HepG2 (cell line): ENCODE data around the gene TUBA4A. TPM values are rescaled to one million over a fixed set of nuclear protein-coding genes. Genes with fewer than 3 reads are reported as not detected.

ENCODE experiments used
- EED ChIP-seq: sonication (generic); formaldehyde crosslinking; IDR thresholded peaks from 2 replicates; pipeline ENCODE4 v1.5.0; 2020; ENCODE audit warnings: mild to moderate bottlenecking, missing genetic modification reagents
- EP300 ChIP-seq, 3 experiments: sonication (generic) in 1 of 3; formaldehyde crosslinking in 1 of 3; IDR thresholded peaks; 2 replicates each; pipeline versions ENCODE4 v1.5.1 to v1.6.1; 2011 to 2020; ENCODE audit warnings: low read depth in 2 of 3, low read length in 2 of 3, borderline replicate concordance in 1 of 3, improper control_type of control experiment in 1 of 3, mild to moderate bottlenecking in 1 of 3, missing genetic modification reagents in 1 of 3, moderate library complexity in 1 of 3
- FOSL2 ChIP-seq: sonication (generic); formaldehyde crosslinking; IDR thresholded peaks from 2 replicates; pipeline ENCODE4 v1.4.0; 2020; ENCODE audit warnings: missing genetic modification reagents
- HBP1 ChIP-seq: IDR thresholded peaks from 2 replicates; pipeline ENCODE4 v1.6.1; 2016; ENCODE audit warnings: low read depth, control low read depth
- JDP2 ChIP-seq: sonication (generic); formaldehyde crosslinking; IDR thresholded peaks from 2 replicates; pipeline ENCODE4 v1.8.1; 2022; ENCODE audit warnings: missing genetic modification reagents, borderline replicate concordance
- NCOA2 ChIP-seq: sonication (generic); formaldehyde crosslinking; IDR thresholded peaks from 2 replicates; pipeline ENCODE4 v1.8.0; 2022; ENCODE audit warnings: inconsistent platforms
- RAD51 ChIP-seq: fragments of 450-650 bp; IDR thresholded peaks from 2 replicates; pipeline ENCODE4 v1.6.1; 2016; ENCODE audit warnings: borderline replicate concordance
- TAF1 ChIP-seq: sonication (generic); formaldehyde crosslinking; IDR thresholded peaks from 2 replicates; pipeline ENCODE4 v1.4.0; 2020; ENCODE audit warnings: missing genetic modification reagents
- TBL1XR1 ChIP-seq: fragments of 150-350 bp; IDR thresholded peaks from 2 replicates; pipeline ENCODE4 v1.6.1; 2014; ENCODE audit warnings: borderline replicate concordance, low read length; ENCODE audit not compliant: partially characterized antibody
- ZBTB7B ChIP-seq: sonication (generic); formaldehyde crosslinking; IDR thresholded peaks from 2 replicates; pipeline ENCODE4 v1.4.0; 2020; ENCODE audit warnings: missing genetic modification reagents
- ZFP36 ChIP-seq: fragments of 150-350 bp; IDR thresholded peaks from 2 replicates; pipeline ENCODE4 v1.6.1; 2018; ENCODE audit warnings: borderline replicate concordance, low read length, low read depth; ENCODE audit not compliant: partially characterized antibody
- ZFP36L1 ChIP-seq: sonication (generic); formaldehyde crosslinking; IDR thresholded peaks from 2 replicates; pipeline ENCODE4 v1.8.0; 2022; ENCODE audit warnings: mild to moderate bottlenecking, missing genetic modification reagents, moderate library complexity
- ZNF124 ChIP-seq: sonication (generic); formaldehyde crosslinking; IDR thresholded peaks from 2 replicates; pipeline ENCODE4 v1.4.0; 2020; ENCODE audit warnings: missing genetic modification reagents
- ZNF17 ChIP-seq: sonication (generic); formaldehyde crosslinking; IDR thresholded peaks from 2 replicates; pipeline ENCODE4 v1.5.0; 2020; ENCODE audit warnings: mild to moderate bottlenecking, missing genetic modification reagents
- ZNF225 ChIP-seq: sonication (generic); formaldehyde crosslinking; IDR thresholded peaks from 2 replicates; pipeline ENCODE4 v1.4.0; 2020; ENCODE audit warnings: mild to moderate bottlenecking, missing genetic modification reagents
- ZNF337 ChIP-seq: sonication (generic); formaldehyde crosslinking; IDR thresholded peaks from 2 replicates; pipeline ENCODE4 v1.5.1; 2020; ENCODE audit warnings: missing genetic modification reagents, low read depth, mild to moderate bottlenecking, borderline replicate concordance
- ZNF496 ChIP-seq: sonication (generic); formaldehyde crosslinking; IDR thresholded peaks from 2 replicates; pipeline ENCODE4 v1.8.1; 2023; ENCODE audit warnings: mild to moderate bottlenecking, moderate library complexity, missing genetic modification reagents; ENCODE audit not compliant: insufficient replicate concordance
- ZNF746 ChIP-seq: sonication (generic); formaldehyde crosslinking; IDR thresholded peaks from 2 replicates; pipeline ENCODE4 v1.8.0; 2022; ENCODE audit warnings: mild to moderate bottlenecking, missing genetic modification reagents
- ZNF770 ChIP-seq: sonication (generic); formaldehyde crosslinking; IDR thresholded peaks from 2 replicates; pipeline ENCODE4 v1.5.0; 2020; ENCODE audit warnings: mild to moderate bottlenecking, missing genetic modification reagents
- polyA plus RNA-seq, 8 experiments: library from polyadenylated mRNA; depleted of rRNA in 3 of 8; stranded (reverse) in 7 of 8; unstranded in 1 of 8; fragments of >200 nt; fragmentation: Illumina TruSeq in 4 of 8; extraction: Trizol in 4 of 8; gene quantifications; 2 replicates each; pipeline versions ENCODE4 v1.2.1 to v1.2.3, GENCODE V29; 2011 to 2016; ENCODE audit warnings: low read depth in 4 of 8, missing spikeins in 1 of 8, mixed read lengths in 1 of 8; ENCODE audit not compliant: insufficient read depth in 1 of 8
- total RNA-seq, 5 experiments: library from RNA; depleted of rRNA; stranded (reverse); fragments of >200 nt; fragmentation: Illumina TruSeq; extraction: Trizol; gene quantifications; 2 replicates each; pipeline ENCODE4 v1.2.3, GENCODE V29; 2016; ENCODE audit warnings: low read depth in 1 of 5
- TF ChIP-seq, protein P1 (sequence below): sonication (generic); formaldehyde crosslinking; IDR thresholded peaks from 2 replicates; pipeline ENCODE4 v1.5.0; 2020; ENCODE audit warnings: mild to moderate bottlenecking, missing genetic modification reagents
- TF ChIP-seq, protein P2 (sequence below): sonication (generic); formaldehyde crosslinking; IDR thresholded peaks from 2 replicates; pipeline ENCODE4 v1.8.0; 2022; ENCODE audit warnings: mild to moderate bottlenecking, missing genetic modification reagents, moderate library complexity
- TF ChIP-seq, protein P3 (sequence below): sonication (generic); formaldehyde crosslinking; IDR thresholded peaks from 2 replicates; pipeline ENCODE4 v1.8.0; 2022; ENCODE audit warnings: missing genetic modification reagents, mild to moderate bottlenecking, inconsistent platforms, borderline replicate concordance

TUBA4A gene
- total and polyA plus RNA-seq, 2 of the 13 experiments (the other 11 are each of a cell fraction or from before 2014, with no cell fraction given) = 1.3 to 12.7 TPM

- TF ChIP-seq HBP1 (CRISPR knock-in tag) = peak; percentile 66; the same call in 1 of the 2 replicates
- no peak for TF ChIP-seq ZNF17 (CRISPR knock-in tag)
- no peak for TF ChIP-seq ZNF225 (CRISPR knock-in tag)
- TF ChIP-seq RAD51 = no peak
- TF ChIP-seq, protein P1, sequence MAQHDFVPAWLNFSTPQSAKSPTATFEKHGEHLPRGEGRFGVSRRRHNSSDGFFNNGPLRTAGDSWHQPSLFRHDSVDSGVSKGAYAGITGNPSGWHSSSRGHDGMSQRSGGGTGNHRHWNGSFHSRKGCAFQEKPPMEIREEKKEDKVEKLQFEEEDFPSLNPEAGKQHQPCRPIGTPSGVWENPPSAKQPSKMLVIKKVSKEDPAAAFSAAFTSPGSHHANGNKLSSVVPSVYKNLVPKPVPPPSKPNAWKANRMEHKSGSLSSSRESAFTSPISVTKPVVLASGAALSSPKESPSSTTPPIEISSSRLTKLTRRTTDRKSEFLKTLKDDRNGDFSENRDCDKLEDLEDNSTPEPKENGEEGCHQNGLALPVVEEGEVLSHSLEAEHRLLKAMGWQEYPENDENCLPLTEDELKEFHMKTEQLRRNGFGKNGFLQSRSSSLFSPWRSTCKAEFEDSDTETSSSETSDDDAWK (CRISPR knock-in tag) = no peak
- no peak for TF ChIP-seq ZFP36
- peak; percentile 91 for TF ChIP-seq TAF1 (CRISPR knock-in tag)
- no peak; the same call in 1 of the 2 replicates for TF ChIP-seq ZNF770 (CRISPR knock-in tag)
- no peak for TF ChIP-seq JDP2 (CRISPR knock-in tag)
- TF ChIP-seq ZFP36L1 (CRISPR knock-in tag) = peak; percentile 41; the same call in 1 of the 2 replicates
- no peak for TF ChIP-seq NCOA2 (CRISPR knock-in tag)
- TF ChIP-seq, protein P2, sequence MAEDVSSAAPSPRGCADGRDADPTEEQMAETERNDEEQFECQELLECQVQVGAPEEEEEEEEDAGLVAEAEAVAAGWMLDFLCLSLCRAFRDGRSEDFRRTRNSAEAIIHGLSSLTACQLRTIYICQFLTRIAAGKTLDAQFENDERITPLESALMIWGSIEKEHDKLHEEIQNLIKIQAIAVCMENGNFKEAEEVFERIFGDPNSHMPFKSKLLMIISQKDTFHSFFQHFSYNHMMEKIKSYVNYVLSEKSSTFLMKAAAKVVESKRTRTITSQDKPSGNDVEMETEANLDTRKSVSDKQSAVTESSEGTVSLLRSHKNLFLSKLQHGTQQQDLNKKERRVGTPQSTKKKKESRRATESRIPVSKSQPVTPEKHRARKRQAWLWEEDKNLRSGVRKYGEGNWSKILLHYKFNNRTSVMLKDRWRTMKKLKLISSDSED (CRISPR knock-in tag) = no peak
- peak; percentile 61; the same call in 1 of the 2 replicates for TF ChIP-seq ZBTB7B
- TF ChIP-seq EED (CRISPR knock-in tag) = no peak; the same call in 1 of the 2 replicates
- TF ChIP-seq EP300 (IDR thresholded peaks at IDR 0.05; ENCODE audit: low read depth in 2 of 2, low read length in 2 of 2) = peak; percentile 20 to 21; a peak in 3 of 4 replicates
- TF ChIP-seq EP300 (CRISPR knock-in tag; IDR thresholded peaks at IDR 0.05; ENCODE audit: borderline replicate concordance) = no peak
- TF ChIP-seq, protein P3, sequence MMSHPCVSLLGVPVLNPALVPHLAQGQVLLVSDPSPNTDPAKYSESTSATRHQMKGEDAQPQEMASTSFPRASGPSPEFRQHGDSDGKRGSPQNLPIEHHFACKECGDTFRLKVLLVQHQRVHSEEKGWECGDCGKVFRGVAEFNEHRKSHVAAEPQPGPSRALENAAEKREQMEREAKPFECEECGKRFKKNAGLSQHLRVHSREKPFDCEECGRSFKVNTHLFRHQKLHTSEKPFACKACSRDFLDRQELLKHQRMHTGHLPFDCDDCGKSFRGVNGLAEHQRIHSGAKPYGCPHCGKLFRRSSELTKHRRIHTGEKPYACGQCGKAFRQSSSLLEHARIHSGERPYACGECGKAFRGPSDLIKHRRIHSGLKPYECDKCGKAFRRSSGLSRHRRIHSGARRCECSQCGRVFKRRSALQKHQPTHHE (CRISPR knock-in tag) = peak; percentile 83; the same call in 1 of the 2 replicates
- TF ChIP-seq TBL1XR1 = no peak
- TF ChIP-seq ZNF746 = no peak
- no peak for TF ChIP-seq ZNF496 (CRISPR knock-in tag)
- peak; percentile 64 for TF ChIP-seq FOSL2 (CRISPR knock-in tag)
- TF ChIP-seq ZNF337 (CRISPR knock-in tag) = peak; percentile 93; the same call in 1 of the 2 replicates
- peak; percentile 67; the same call in 1 of the 2 replicates for TF ChIP-seq ZNF124 (CRISPR knock-in tag)
Measured at GRCh38 chr2:219229305-219230058, 24.2 kb downstream of the TUBA4A start, which contains the start of the genes ANKZF1 and ATG9A (continued).
